G401 (cell line): ENCODE measurements around the gene FAM76A. TPM values are rescaled to one million over a fixed set of nuclear protein-coding genes. Genes with fewer than 3 reads are reported as not detected.
A peak's percentile ranks its signal among the peaks of the same experiment; 100 is the strongest.

Experiments
- DNase-seq: peaks from one replicate; pipeline ENCODE4 v3.0.0-alpha.2; 2015; ENCODE audit warnings: low spot score
- in situ Hi-C: cut with HindIII; loops from 2 replicates; pipeline ENCODE4 v1.10.0; 2016; ENCODE audit warnings: low sequenced_read_pairs, mixed read lengths
- total RNA-seq: library from RNA; depleted of rRNA; stranded (reverse); fragments of >200 nt; shearing (Covaris generic); gene quantifications from 2 replicates; pipeline ENCODE4 v1.2.3, GENCODE V29; 2014

FAM76A gene
- total RNA-seq, 1 experiment from 2014 or later = 13.6 TPM

- in situ Hi-C loops = no loop called here
- DNase-seq = no peak
Measured at GRCh38 chr1:27719286-27720251, 6.2 kb upstream of the FAM76A start.

- DNase-seq = peak; percentile 34
- in situ Hi-C loops = no loop called here
Measured at GRCh38 chr1:27724961-27725373, 794 bp upstream of the FAM76A start.

- peak; percentile 39 for DNase-seq
Measured at GRCh38 chr1:27726173-27727044, 648 bp downstream of the FAM76A start.

GRCh38 chr1:27727126-27727525, 1.4 kb downstream of the FAM76A start:
- no peak for DNase-seq
- in situ Hi-C loops = no loop called here

More at GRCh38 chr1:27726173-27727044, 648 bp downstream of the FAM76A start:
- in situ Hi-C loops = no loop called here

GRCh38 chr1:27736252-27736651, 10.5 kb downstream of the FAM76A start:
- DNase-seq = no peak
- in situ Hi-C loops = no loop called here

- in situ Hi-C loops = no loop called here
- DNase-seq = no peak
Measured at GRCh38 chr1:27741121-27741520, 15.4 kb downstream of the FAM76A start.

- no peak for DNase-seq
- in situ Hi-C loops = no loop called here
Measured at GRCh38 chr1:27744556-27744955, 18.8 kb downstream of the FAM76A start.

- DNase-seq = no peak
- in situ Hi-C loops = no loop called here
Measured at GRCh38 chr1:27745466-27745865, 19.7 kb downstream of the FAM76A start.

GRCh38 chr1:27752360-27752759, 26.6 kb downstream of the FAM76A start:
- in situ Hi-C loops = no loop called here
- DNase-seq = no peak

- in situ Hi-C loops = no loop called here
- peak; percentile 32 for DNase-seq
Measured at GRCh38 chr1:27755286-27755685, 29.5 kb downstream of the FAM76A start.

- peak; percentile 62 for DNase-seq
- in situ Hi-C loops = no loop called here
Measured at GRCh38 chr1:27755865-27756264, 30.1 kb downstream of the FAM76A start.

- DNase-seq = no peak
- in situ Hi-C loops = no loop called here
Measured at GRCh38 chr1:27759236-27759635, 33.5 kb downstream of the FAM76A start.

GRCh38 chr1:27760426-27760825, 34.7 kb downstream of the FAM76A start:
- in situ Hi-C loops = no loop called here
- DNase-seq = peak; percentile 9

GRCh38 chr1:27762033-27762432, 36.3 kb downstream of the FAM76A start:
- no peak for DNase-seq
- in situ Hi-C loops = no loop called here

GRCh38 chr1:27763358-27763757, 37.6 kb downstream of the FAM76A start:
- in situ Hi-C loops = no loop called here
- DNase-seq = no peak

GRCh38 chr1:27770293-27770830, 44.6 kb downstream of the FAM76A start:
- in situ Hi-C loops = no loop called here

GRCh38 chr1:27772036-27772931, 46.5 kb downstream of the FAM76A start:
- in situ Hi-C loops = no loop called here

More at GRCh38 chr1:27770293-27770830, 44.6 kb downstream of the FAM76A start:
- DNase-seq = no peak

GRCh38 chr1:27772932-27773825, 47.4 kb downstream of the FAM76A start, which contains the start of gene STX12:
Gene STX12, plus strand, starts transcription at chr1:27773219. Its CDS starts 89 bp downstream, at chr1:27773308.
- in situ Hi-C loops = no loop called here
- peak; percentile 100 for DNase-seq

More at GRCh38 chr1:27772036-27772931, 46.5 kb downstream of the FAM76A start:
- no peak for DNase-seq
